Inferior parietal cortex (tissue), 1 donor: ENCODE results near the gene PPM1H.

Experiments used
- DNase-seq: peaks from one replicate; pipeline ENCODE4 v3.0.0-alpha.2; 2016; ENCODE audit errors: extremely low spot score

The PPM1H gene

DNA sequence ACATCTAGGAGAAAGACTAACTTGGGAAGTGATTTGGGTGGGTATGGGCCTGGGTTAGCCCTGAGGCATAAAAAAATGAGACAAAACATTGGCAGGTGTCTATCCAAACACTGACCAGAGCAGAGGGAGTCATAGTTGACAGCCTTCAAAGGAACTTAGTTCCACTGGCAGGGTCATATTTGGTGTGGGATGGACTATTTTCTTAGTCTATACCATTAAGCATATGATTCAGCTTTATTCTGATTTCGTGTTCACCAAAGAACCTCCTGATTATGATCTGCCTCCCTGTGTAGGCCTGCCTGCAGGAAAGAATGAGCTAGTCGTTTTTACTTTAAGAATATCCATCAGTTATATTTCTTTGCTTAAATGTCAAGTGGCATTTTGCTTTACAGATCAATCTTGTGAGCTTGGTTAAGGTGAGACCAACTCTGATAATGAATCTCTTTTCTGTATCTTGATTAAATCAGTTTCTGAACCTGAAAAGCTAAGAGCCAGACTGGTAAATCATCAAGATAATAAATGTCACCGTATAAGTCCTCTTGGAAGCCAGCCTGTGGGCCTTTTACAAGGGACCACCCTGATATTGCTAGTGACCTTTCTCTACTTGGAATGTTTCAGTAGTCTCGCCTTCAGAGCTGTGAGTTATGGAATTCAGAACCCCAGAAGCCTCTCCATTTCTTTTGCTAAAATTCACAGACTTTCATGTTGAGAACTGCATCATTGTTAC lies 285.4 kb downstream of the PPM1H start:
- DNase-seq = no peak

DNA sequence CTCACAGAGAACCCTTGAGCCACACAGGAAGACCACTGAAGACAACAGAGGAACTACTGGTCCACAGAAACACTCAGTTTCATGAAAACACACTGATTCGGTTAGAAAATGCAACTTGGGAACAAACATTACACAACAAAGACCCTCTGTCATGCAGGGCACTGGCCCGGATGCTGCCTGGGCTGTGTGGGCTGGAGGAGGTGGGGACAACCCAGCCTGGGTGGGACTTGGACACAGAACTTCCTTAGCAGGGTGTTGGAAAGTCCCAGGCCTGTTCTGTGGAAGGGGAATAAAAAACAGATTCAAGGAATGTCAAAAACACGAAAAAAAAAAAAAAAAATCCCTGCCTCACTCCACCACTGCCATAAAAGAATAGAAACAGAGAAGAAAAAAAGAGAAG lies 287.4 kb downstream of the PPM1H start:
- DNase-seq = no peak

DNA sequence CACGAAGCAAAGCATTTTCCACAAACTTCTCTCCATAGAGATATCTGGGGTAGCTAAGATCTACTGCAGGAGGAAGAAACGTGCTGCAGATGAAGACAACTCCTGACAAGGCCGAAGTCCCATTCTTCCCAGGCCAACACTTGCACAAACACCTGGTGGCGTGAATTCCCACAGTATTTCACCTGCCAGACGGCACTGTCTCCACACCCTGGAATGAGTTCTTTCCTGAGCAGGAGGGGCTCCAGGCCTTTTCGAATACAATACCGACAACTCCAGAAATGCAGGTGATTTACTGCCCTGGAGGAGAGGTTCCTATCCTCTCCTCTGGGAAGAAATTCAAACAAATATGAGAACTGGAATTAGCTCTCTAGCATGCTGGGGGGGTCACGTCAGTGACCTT lies 288.4 kb downstream of the PPM1H start:
- DNase-seq = no peak

DNA sequence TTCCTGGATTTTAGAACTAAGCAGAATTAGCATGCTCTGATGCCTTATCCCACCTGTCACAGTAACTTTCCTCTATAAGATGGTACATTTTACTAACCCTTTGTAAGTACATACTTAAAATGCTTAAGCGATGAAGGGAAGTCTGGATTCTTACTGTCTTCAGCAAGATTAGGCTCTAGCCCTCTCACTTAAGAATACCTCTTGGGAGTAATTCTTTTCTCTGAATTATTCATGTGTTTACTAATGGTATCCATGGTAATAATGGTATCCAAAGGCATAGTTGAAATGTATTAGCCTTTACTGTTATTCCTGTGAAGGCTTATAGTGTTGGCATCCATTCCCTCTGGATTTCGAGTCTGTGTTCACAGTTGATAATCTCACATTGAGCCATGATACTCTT lies 291.5 kb downstream of the PPM1H start:
- no peak for DNase-seq

DNA sequence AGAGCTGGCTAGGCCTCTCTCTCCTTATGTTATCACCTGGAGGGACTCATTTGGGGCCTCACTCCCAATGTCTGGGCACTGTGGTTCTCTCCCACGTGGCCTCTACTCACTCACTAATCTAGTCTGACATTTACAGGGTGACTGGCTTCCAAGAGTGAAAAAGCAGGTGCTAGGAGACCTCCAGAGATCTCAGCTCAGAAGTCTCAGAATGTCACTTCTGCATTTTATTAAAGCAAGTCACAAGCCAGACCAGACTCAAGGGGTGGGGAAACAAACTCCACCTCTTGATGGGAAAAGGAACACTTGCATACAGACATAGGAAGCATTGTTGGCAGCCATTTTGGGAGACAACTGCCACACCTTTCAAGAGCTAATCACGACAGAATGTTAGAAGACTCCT lies 292.5 kb downstream of the PPM1H start:
- no peak for DNase-seq

DNA sequence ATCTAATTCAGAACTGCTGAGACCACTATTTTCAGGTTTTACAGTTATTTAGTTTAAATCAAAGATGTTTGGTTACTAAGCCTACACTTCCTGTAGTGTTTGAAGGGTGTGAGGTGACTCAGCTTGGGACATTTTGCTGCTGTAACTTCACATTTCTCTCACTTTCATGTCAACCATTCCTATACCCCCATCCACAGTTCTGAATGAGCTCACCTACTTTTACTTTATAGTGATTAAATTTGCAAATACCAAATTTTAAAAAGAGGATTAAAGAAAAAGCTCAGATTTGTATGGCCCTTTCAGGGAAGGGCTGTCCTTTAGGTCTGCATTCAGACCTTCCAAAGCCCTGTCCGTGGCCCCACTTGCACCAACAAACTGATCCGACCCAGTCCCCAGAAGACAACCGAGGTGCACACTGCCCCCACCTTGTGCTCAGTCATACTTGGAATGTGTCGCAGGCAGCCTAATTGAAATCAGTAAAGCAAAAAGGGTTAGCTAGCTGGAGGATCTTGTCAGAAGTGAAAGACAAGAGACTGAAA lies 294.0 kb downstream of the PPM1H start:
- DNase-seq = no peak

DNA sequence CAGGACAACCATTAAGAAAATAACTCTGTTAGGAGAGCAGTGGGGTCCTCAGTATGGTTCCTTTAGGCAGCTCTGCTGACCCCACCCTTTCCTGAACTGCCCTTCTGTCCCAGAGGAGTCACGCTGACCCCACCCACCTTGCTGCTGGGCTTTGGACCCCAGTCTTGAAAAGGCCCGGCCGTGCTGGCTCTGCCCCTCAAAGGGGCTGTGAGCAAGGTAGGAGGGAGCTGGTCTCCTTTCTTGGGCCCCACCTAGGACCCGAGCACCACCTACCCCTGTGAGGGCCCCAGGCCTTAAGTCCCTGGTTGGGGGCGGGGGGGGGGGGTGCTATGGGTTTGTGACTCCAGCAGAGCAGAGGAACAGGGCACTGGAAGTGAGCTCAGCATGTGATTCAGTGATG lies 297.3 kb downstream of the PPM1H start:
- DNase-seq = no peak

DNA sequence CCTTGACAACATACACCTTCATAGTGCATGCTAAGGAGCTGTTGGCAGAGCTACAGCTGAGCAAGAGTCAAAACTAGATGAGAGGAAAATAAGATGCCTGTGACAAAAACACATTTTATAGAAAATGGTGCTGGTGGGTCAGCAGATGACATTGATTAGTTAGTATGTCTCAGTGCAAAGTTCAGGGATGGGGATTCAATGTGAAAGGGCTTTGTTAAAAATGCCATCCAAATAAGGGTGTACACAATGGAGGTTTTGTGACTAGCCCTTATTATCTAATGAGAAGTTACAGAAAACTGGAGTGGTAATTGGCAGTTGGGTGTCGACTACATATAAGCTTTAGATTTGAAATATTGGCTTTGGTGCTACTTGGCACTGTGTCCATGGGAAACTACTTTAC lies 299.3 kb downstream of the PPM1H start:
- no peak for DNase-seq

DNA sequence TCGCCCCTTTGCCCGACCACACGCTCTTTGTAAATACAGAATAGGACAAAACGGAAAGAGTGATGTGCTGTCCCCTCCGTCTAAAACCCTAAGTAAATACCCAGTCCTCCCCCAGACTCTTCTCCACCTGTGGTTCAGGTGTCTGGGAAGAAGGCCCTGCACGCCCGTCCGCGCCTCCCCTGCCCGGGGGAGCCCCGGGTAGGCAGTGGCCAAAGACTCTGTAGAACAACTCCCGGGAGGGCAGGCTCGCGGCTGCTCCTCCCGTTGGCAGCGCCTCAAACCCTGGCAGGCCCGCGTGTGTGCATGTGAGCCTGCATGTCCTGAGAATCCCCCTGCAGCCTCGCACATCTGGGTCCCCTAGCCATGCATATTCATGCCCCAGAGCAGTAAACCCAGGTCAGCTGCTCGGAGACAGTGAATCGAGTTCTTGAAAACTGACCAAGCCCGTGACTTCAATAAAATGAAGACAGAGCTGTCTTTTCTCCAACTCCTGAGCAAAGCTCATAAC lies 302.5 kb downstream of the PPM1H start:
- no peak for DNase-seq

DNA sequence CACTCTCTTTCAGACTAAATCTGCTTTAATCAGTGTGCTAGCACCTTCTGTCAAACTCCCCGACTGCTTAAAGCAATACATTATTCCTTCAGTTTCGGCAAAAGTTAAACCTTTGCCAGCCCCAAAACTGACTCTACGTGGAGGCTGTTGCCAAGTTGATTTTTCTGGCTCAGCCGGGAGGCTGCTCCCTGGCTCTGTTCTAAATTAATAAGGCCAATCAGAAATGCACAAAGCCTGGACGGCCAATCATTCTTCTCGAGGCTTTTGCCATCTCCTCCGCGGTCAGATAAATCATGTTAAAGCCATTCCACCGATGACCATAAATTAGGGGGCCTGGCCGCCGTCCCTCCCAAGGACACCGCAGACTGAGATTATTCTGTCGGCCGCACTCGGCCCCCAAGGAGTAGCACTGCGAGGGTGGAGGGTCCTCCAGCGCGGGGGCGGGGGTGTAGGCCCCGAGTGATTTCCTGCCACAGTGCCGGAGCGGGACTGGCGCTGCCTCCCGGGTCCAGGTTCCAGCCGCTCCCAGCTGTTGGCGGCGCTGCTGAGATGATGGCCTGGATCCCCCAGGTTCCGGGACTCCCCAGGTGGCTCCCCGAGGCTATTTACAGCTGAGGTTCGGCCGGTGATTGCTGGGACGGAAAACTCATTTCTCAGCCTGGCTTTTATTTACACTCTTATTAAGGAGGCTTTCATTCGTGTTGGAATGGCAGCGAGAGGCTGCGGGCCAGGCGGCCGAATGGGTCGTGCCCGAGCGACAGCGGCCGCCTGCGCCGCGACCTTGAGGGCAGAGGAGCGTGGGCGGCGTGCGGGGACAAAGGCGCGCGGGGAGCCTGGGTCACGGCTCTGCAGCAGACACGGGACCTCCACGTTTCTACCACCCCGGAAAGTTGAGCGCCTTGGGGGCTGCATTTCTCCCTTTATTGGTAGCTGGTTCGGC lies 303.2 kb downstream of the PPM1H start:
- DNase-seq = peak; percentile 60

DNA sequence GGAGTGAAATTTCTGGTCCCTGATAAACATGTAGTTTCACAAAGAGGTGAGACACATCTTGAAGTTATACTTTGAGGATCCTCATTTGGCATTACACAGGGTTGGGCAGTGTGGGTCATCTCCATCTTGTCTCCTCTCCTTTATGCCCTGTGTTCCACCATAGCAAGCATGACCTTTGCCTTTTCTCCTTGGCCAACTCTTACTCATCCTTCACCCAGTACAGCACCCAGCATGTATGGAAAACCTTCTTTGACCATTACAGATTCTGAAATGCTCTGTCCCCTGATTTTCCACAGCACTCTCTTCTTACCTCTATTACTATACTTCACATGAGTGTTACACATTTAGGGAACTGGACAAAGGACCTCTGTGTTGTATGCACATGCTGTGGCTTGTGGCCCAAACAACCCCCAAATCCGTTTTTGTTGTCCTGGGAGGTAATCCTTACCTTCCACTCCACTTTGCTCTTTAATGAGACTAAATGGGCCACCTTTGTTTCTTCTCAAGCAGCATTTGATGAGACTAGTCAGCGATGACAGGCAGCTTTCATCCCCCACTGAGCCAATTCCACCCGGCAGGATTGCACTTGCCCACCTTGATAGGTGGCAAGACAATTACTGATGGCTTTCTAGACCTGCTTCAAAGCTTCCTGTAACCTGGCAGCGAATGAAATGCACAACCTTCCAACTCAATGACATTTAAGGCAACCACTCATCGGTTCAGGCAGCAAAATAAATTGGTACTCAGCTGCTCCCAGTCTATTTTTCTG lies 304.8 kb downstream of the PPM1H start:
- no peak for DNase-seq

DNA sequence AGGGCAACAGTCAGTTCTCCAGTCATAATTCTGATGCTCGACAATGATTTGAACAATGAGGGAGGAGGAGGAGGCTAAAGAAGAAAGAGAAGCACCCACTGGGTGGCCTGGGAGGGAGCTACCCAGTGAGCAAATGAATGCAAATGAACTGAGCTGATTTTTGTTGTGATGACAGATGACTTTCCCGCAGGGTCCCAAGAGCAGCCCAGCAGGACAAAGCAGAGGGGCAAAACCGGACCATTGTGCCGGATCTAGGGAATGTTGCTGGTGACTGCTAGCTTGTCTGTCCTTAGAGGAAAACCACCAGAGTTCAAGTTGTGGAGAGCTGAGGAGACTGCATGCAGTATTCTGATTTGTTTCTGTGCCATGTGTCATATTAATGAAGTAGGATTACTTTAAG lies 305.5 kb downstream of the PPM1H start:
- DNase-seq = no peak

DNA sequence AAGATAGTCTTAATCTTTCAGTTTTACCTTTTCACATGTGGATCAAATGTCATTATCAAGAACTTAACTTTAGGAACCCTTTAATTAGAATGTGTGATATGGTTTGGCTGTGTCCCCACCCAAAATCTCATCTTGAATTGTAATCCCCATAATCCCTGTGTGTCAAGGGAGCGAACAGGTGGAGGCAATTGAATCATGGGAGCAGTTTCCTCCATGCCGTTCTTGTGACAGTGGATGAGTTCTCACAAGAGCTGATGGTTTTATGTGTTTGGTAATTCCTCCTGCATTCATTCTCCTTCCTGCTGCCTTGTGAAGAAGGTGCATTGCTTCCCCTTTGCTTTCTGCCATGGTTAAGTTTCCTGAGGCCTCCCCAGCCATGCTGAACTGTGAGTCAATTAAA lies 307.8 kb downstream of the PPM1H start:
- DNase-seq = no peak

DNA sequence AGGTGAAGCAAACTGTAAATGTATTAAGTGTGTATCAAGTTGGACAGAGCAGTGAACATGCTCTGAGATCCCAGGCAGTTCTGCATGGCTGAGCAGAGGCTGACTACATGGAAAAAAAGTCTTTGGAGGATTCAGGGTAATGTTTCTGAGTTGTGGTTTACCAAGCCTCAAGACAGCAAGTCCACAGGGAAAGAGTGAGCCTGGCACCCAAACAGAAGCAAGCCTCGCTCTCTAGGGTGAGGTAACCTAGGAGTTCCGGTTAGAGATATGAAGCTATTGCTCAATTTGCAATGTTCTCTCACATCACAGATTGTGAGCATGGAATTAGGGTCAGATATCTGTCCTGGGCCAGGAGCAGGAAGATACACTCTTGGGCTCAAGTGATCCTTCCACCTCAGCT lies 309.7 kb downstream of the PPM1H start:
- DNase-seq = no peak

DNA sequence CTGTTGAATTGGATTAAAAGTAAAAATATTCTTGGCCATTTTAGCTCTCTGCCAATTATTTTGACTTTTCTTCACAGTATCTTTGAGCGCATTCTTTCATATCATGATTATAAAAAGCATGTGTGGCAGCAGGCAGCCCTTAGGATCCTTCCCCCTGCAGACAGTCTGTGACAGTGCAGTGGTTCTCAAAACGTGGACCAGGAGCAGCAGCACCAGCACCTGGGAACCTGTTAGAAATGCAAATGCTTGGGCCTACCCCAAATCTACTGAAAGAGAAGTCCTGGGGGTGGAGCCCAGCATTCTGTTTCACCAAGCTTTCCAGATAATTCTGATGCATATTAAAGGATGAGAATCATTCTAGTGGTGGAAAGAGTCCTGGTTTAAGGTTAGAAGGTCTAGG lies 312.8 kb downstream of the PPM1H start:
- DNase-seq = no peak

DNA sequence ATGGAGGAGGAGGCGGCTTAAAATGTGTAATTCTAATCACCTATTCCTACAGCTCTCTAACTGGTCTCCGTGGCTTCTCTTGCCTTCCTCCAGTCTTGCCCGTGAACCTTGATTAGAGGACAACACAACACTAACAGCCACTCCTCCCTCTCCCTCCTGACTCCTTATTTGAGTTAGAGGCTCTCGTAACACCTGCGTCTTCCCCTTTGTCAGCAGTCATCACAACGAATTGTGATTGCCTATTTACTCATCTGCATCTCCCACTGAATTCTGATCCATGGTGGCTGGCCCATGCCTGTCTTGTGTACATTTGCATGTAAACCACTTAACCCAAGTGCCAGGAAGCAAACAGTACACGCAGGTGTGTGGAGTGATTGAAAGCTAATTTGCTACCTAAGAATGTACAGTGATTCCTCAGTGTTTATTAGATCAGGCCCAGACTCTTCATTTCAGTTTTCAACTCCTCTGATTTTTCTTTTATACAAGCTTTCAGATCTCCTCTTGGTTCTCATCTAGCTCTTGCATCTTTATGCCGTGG lies 313.8 kb downstream of the PPM1H start:
- no peak for DNase-seq

DNA sequence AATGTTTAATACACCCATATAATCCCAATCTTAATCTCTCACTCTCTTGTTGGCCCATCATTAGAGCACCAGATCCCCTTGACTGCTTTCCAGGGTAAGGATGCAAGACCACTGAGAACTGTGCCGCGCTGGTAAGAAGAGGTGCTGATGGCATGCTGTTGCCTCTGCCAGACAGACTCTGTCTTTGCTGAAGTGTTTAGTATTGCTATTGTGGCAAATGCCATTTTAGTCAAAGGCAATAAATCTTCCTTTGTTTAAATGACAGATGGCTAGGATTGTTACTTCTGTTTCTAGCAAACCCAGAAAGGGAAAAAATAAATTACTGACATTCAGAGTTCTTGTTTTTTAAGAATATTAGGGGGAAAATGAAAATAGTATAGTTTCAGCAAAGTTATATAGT lies 316.0 kb downstream of the PPM1H start:
- DNase-seq = no peak

DNA sequence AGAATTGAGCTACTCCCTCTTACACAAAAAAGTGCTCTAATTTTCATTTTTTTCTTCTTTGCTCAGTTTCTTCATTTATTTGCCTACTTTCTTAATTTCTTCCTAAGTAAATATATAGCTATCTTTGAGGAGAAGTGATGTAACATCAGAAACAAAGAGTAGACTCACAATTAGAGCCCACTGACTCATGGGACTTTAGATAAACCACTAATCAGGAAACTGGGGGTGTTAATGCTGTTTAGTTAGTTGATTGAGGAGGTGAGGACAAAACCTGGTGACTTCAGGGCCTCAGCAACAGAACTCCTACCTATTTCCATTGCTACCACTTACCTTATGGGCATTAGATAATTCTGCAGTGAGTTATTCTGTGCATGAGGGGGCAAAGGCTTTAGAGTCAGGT lies 316.6 kb downstream of the PPM1H start:
- no peak for DNase-seq

DNA sequence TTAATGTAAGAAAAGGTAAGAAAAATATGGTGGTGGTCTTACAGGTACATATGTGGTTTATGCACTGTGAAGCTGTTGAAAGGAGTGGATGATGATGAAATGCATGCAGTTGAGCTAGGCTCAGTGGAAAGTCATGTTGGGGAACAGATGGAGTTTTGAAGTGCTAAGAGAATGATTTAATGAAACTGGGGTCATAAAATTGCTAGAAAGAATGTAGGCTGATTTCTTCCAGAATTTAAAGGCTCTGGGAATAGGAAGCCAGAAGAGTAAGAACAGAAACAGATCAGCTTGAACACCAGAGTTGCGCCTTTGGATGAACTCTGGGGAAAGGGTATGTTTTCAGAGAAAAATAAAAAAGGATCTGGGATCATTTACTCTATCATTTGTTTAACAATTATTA lies 321.9 kb downstream of the PPM1H start:
- no peak for DNase-seq

DNA sequence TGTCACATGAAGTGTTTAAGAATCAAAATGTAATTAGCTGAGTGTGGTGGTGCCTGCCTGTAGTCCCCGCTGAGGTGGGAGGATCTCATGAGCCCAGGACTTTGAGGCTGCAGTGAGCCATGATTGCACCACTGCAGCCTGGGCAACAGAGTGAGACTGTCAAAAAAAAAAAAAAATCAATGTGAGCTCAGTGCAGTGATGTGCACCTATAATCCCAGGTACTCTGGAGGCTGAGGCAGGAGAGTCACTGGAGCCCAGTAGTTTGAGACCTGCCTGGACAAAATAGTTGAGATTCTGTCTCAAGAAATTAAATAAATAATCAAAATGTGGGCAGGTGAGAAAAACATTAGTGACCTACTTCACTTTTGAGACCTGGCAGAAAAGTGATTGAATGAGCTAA lies 328.3 kb downstream of the PPM1H start:
- DNase-seq = no peak

DNA sequence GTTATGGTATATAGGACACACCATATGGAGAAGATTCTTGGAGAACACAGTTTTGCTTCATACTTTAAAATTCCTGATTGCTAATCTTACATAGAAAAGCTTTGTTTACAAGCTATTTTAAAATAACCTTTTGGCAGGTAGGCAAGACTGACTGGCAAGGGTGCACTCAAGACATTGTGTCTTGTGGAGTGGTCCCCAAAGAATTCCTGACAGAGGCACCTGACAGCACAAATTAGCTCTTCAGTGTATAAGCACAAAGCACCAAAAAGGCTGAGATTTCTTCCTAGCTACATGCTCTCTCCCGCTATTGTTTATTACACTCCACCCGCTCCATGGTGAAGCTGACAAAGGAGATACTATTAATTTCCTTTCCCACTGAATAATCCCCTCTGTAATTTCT lies 329.0 kb downstream of the PPM1H start:
- no peak for DNase-seq

DNA sequence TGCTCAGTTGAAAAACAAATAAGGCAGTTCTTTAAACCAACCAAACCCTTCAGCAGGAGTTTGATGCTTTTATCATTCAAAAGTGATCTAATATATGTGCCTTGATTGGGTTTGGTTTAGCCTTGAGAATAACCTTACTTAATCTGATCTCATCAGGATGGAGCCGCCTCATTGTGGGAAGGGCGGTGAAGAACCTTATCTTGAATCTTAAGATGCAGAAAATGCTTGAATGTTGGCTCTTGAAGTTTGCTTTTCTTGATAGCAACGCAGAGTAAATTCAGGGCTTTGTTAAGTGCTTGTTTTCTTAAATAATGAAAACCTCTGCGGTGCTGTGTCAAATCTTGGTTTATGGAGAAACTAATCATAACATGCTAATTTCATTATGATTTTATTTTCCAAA lies 330.1 kb downstream of the PPM1H start:
- DNase-seq = peak; percentile 31
